Uterine smooth muscle cell (primary cell): ENCODE measurements around the gene SGCG. TPM values are rescaled to one million over a fixed set of nuclear protein-coding genes. Genes with fewer than 3 reads are reported as not detected.

Experiments
- total RNA-seq: library from RNA; depleted of rRNA; stranded (reverse); fragments of >200 nt; gene quantifications from 2 replicates; pipeline ENCODE4 v1.2.3, GENCODE V29; 2014

The SGCG gene
- 0.22 and 0.75 TPM in 2 replicates for total RNA-seq

GRCh38 chr13:23180711-23181110, at the start of gene SGCG:
SGCG (plus strand) TSS chr13:23180979; CDS start chr13:23203695, 22,716 bp downstream.

